ENCODE measurements around the gene DCBLD1. TPM values are rescaled to one million over a fixed set of nuclear protein-coding genes. Genes with fewer than 3 reads are reported as not detected.

DCBLD1 gene
- total RNA-seq, 1 experiment from 2014 or later, result 11.2 TPM

- TF ChIP-seq FOXP4 (CRISPR knock-in tag; IDR thresholded peaks at IDR 0.05) (peak; percentile 74; the same call in 1 of the 2 replicates), SMAD3 (CRISPR knock-in tag; IDR thresholded peaks at IDR 0.05; ENCODE audit: borderline replicate concordance) (peak; percentile 84; the same call in 1 of the 2 replicates), IRF2 (CRISPR knock-in tag; IDR thresholded peaks at IDR 0.05; ENCODE audit: borderline replicate concordance, low read depth) (no peak), ELF4 (CRISPR knock-in tag; IDR thresholded peaks at IDR 0.05; ENCODE audit: low read depth) (no peak), JUN (CRISPR knock-in tag; IDR thresholded peaks at IDR 0.05) (no peak), OVOL2 (CRISPR knock-in tag; IDR thresholded peaks at IDR 0.05; ENCODE audit: borderline replicate concordance) (no peak), ZSCAN18 (CRISPR knock-in tag; IDR thresholded peaks at IDR 0.05) (no peak), MAX (CRISPR knock-in tag; IDR thresholded peaks at IDR 0.05) (peak; percentile 98), ARID4B (CRISPR knock-in tag; IDR thresholded peaks at IDR 0.05; ENCODE audit: borderline replicate concordance) (no peak; the same call in 1 of the 2 replicates), KAT7 (CRISPR knock-in tag; IDR thresholded peaks at IDR 0.05; ENCODE audit: borderline replicate concordance) (no peak), ZNF121 (CRISPR knock-in tag; IDR thresholded peaks at IDR 0.05) (no peak), PREB (CRISPR knock-in tag; IDR thresholded peaks at IDR 0.05; ENCODE audit: borderline replicate concordance) (no peak), CREB1 (CRISPR knock-in tag; IDR thresholded peaks at IDR 0.05) (no peak; the same call in 1 of the 2 replicates), HMGXB4 (CRISPR knock-in tag; IDR thresholded peaks at IDR 0.05) (peak; percentile 90), SOX15 (CRISPR knock-in tag; IDR thresholded peaks at IDR 0.05) (no peak), NR3C1 (CRISPR knock-in tag; conservative IDR thresholded peaks at IDR 0.05; ENCODE audit: low read depth) (no peak), ZBTB21 (CRISPR knock-in tag; IDR thresholded peaks at IDR 0.05; ENCODE audit: borderline replicate concordance) (0 out of 2 replicates have a peak, but pooled peaks have one; percentile 62), TEAD1 (CRISPR knock-in tag; IDR thresholded peaks at IDR 0.05) (peak; percentile 75), CTCF (IDR thresholded peaks at IDR 0.05) (no peak), TEAD4 (CRISPR knock-in tag; IDR thresholded peaks at IDR 0.05) (no peak), ATF6 (CRISPR knock-in tag; IDR thresholded peaks at IDR 0.05) (no peak), RELA (CRISPR knock-in tag; IDR thresholded peaks at IDR 0.05; ENCODE audit: borderline replicate concordance) (no peak)
These were observed 65.5 kb downstream of the DCBLD1 start (continued) for GRCh38 chr6:117547688-117548621.
